ENCODE data around the gene C1orf159. TPM values are rescaled to one million over a fixed set of nuclear protein-coding genes. Genes with fewer than 3 reads are reported as not detected.
A peak's percentile ranks its signal among the peaks of the same experiment; 100 is the strongest.

C1orf159 gene
- total RNA-seq: 11.8 TPM

DNA sequence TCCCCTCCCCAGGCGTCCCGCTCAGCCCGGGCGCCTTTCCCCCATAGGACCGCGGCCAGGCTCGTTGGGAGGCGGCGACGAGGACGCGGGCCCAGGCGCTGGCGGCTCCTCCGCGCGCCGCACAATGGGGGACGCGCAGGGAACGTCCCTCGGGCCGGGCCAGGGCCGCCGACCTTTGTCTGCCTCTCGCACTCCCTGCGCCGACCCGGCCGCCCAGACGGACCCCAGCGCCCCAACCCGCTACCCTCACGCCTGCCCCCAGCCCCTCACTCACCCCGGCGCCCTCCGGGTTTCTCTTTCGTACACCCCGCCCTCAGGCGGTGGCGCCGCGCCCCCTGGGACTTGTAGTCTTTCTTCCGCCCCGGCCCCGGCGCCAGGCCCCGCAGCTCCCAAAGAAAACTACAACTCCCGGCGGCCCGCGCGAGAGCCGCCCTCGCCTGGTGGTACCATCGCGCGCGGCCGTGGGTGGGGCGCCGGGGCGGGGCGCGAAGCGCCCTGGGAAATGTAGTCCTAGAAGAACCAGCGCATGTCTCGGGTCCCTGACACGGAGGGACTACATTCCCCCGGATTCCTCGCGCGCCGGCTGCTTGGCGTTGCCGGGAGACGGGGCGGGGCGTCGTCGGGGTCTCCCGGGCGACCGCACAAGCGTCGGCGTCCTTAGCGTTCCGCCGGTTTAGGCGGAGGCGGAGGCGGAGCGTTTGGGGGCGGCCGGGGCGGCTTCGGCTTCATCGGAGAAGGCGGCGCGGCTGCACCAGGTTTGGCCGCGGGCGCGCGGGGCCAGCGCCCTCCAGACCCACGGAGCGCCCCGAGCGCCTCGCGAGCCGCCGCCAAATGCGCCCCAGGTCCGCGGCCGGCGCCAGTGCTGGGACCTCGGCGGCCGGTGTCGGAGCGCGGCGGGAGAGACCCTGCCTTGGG, at the start of gene C1orf159:
Gene C1orf159 (minus strand): TSS at position 304 of the 915 bp plus-strand sequence. CDS start 24,546 bp downstream, outside the sequence.
- DNase-seq (ENCODE audit: extremely low spot score in 2 of 2): peak; percentile 97 to 99
- H3K27ac ChIP-seq: peak within 1 kb of the TSS; percentile 63
- peak; percentile 38 to 60 for TF ChIP-seq POLR2AphosphoS5 (IDR thresholded peaks at IDR 0.05; ENCODE audit: insufficient read depth in 1 of 2, low read depth in 1 of 2)
- TF ChIP-seq, protein P1, sequence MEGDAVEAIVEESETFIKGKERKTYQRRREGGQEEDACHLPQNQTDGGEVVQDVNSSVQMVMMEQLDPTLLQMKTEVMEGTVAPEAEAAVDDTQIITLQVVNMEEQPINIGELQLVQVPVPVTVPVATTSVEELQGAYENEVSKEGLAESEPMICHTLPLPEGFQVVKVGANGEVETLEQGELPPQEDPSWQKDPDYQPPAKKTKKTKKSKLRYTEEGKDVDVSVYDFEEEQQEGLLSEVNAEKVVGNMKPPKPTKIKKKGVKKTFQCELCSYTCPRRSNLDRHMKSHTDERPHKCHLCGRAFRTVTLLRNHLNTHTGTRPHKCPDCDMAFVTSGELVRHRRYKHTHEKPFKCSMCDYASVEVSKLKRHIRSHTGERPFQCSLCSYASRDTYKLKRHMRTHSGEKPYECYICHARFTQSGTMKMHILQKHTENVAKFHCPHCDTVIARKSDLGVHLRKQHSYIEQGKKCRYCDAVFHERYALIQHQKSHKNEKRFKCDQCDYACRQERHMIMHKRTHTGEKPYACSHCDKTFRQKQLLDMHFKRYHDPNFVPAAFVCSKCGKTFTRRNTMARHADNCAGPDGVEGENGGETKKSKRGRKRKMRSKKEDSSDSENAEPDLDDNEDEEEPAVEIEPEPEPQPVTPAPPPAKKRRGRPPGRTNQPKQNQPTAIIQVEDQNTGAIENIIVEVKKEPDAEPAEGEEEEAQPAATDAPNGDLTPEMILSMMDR (IDR thresholded peaks at IDR 0.05): no peak
- H3K4me3 ChIP-seq: peak within 1 kb of the TSS; percentile 63 to 72
- intact Hi-C loops (cut with DNase I): no loop called here
- no peaks in the 10 kb centered on the region for H3K27me3 ChIP-seq
- H3K4me1 ChIP-seq: peaks cover 20% of the 10 kb centered on the region
- no peaks in the 10 kb centered on the region for H3K9me3 ChIP-seq
- H3K36me3 ChIP-seq: no peaks in the 10 kb centered on the region

DNA sequence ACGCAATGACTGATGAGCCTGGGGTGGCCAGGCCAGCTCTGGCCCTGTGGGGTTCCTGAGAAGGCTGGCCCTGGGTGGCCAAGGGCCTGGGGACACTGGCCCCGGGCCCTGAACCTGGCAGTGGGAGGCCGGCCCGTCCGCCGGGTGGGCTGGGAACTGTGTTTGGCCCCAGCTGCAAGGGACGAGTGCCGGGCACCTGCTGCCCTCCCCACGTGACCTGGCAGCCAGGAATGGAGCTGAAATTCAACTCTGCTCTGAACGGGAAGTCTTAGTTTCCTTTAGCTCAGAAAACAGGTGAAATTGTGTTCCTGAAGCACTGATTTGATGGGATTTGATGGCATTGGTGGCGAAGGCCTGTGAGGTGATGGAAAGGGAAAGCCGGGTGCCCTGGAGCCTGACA, 49.6 kb upstream of the C1orf159 start:
- no peak for DNase-seq (ENCODE audit: extremely low spot score in 2 of 2)
- Histone ChIP-seq H3K27ac (peak overlapping the region; percentile 45), H3K27me3 (no peaks in the 10 kb centered on the region), H3K9me3 (no peaks in the 10 kb centered on the region), H3K36me3 (no peaks in the 10 kb centered on the region), H3K4me3 (peak overlapping the region in 1 of 2 donors; percentile 46), H3K4me1 (peaks cover 14% of the 10 kb centered on the region)
- intact Hi-C loops (cut with DNase I): no loop called here
- TF ChIP-seq POLR2AphosphoS5 (IDR thresholded peaks at IDR 0.05; ENCODE audit: insufficient read depth in 1 of 2, low read depth in 1 of 2): no peak
- TF ChIP-seq, protein P1 (IDR thresholded peaks at IDR 0.05): no peak
- no peak for TF ChIP-seq POLR2A (IDR thresholded peaks at IDR 0.05)

DNA sequence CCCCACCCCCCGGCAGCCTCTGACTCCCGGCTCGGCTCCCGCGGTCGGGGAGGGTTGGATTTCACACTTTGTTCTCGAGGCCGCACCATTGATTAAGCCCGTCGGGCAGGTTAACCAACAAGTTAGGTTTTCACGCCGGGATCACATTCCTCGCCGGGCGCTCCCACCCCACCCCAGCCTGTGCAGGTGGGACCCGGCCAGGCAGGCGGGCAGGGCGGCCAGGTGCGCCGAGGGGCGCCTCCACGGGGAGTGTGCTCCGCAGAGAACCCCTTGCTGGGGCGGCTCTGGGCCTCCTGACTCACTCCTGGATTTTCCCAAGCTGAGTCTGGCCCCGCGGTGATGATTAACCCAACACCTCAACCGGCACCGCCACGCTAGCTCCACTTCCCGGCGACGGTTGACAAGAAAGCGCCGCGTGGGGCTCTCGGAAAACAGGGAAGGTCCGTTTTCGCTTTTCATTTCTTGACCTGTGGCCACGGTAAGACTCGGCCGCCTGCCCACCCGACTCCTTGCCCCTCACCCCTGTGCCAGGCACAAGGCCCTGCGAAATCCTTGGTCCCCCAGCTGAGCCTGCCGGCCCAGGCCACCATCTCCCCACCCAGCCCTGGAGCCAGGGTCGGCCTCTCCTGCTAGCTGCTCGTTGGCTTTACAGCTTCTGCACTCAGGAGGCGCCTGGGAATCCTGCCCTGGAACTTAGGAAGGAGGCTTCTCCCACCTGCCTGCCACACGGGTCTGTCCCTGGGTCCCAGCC, 49.0 kb upstream of the C1orf159 start:
- Histone ChIP-seq H3K36me3 (no peaks in the 10 kb centered on the region), H3K27me3 (no peaks in the 10 kb centered on the region), H3K4me3 (peak overlapping the region in 1 of 2 donors; percentile 46), H3K4me1 (peaks cover 14% of the 10 kb centered on the region), H3K27ac (peak overlapping the region; percentile 75), H3K9me3 (no peaks in the 10 kb centered on the region)
- intact Hi-C loops (cut with DNase I): no loop called here
- TF ChIP-seq POLR2AphosphoS5 (IDR thresholded peaks at IDR 0.05; ENCODE audit: insufficient read depth in 1 of 2, low read depth in 1 of 2) (peak in 1 of 2 donors; percentile 35), POLR2A (IDR thresholded peaks at IDR 0.05) (no peak)
- TF ChIP-seq, protein P1 (IDR thresholded peaks at IDR 0.05): no peak
- no peak for DNase-seq (ENCODE audit: extremely low spot score in 2 of 2)

DNA sequence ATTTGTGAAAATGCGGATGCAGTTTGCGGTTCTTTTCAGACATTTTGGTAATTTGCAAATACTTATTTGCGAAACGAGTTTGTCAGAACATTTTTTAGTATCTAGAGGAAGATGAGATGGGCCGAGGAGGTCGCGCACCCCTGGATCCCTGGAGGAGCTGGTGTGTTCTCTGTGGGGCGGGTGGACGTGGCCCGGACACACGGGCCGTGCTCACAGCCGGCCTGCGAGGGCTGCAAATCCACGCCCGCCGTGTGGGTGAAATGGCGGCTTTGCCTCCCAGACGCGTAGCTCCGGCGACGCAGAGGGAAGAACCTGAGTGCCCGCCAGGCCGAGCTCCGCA, 48.4 kb upstream of the C1orf159 start:
- TF ChIP-seq POLR2A (IDR thresholded peaks at IDR 0.05) (no peak), POLR2AphosphoS5 (IDR thresholded peaks at IDR 0.05; ENCODE audit: insufficient read depth in 1 of 2, low read depth in 1 of 2) (no peak)
- TF ChIP-seq, protein P1 (IDR thresholded peaks at IDR 0.05): no peak
- intact Hi-C loops (cut with DNase I): no loop called here
- H3K9me3 ChIP-seq: no peaks in the 10 kb centered on the region
- DNase-seq (ENCODE audit: extremely low spot score in 2 of 2): no peak
- H3K27ac ChIP-seq: peak overlapping the region; percentile 75
- no peaks in the 10 kb centered on the region for H3K36me3 ChIP-seq
- peaks cover 14% of the 10 kb centered on the region for H3K4me1 ChIP-seq
- H3K27me3 ChIP-seq: no peaks in the 10 kb centered on the region
- H3K4me3 ChIP-seq: peak overlapping the region in 1 of 2 donors; percentile 46
